ENCODE data around the gene PRKAA2.

Gene PRKAA2

DNA sequence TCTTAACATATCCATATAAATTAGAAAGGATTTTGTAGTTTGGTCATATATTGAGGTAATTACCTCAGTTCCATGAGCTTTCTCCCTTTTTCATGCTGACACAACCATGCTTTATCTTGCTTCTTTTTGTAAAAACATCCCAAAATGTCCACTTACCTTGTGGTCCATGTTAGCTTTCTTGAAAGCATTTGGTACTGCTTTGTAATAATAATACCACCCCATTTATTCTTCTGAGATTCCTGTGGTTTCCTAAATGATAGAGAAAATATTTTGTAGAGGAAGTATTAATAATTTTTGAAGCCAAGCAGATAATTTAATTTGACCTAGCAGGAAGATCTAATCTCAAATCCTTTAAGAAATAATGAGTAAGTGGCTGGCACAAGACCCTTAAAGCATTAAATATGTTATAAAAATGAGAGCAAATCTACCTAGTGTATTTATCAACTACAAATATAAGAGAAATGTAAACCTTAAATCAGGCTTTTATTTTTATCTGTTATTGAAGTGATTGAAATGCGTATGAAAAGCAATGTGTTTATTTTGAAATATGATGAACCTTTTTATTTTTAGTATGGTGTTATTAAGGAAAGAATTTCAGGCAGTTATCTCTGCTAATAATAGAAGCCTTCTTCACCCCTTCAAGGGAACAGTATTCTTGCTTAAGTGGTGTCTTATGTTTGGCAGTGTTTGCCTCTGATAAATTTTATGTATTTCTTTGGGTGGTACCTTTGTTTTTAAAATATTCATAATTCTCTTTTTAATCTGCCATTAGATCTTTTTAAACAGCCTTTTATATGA is 9.2 kb downstream of the PRKAA2 start:
- DNase-seq (ENCODE audit: low read depth): no peak

DNA sequence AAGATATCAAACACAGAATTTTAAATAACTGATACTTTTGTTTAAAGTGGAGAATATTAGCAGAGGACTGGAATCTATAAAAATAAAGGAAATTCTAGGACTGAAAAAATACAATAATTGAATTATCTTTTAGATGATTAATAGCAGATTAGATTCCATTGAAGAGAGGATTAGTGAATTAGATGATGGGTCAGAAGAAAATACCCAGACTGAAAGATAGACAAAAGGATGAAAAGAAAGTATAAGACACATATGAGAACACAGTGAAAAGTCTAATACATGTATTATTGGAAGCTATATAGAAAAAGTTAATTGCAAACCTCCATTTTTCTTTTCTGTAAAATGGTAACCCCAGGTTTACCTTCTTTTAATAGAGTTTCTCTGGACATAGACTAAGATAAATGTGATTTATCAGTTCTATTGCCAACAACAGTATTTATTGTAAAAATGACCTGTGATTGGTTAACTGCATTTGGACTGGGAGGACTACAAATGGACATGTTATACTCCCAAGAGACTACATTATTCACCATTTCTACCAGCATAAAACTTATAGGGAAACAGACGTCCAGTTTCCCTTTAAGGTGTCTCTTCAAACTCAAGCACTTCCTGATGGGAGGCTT is 11.0 kb downstream of the PRKAA2 start:
- no peak for DNase-seq (ENCODE audit: low read depth)

GRCh38 chr1:56658254-56658653 is 13.1 kb downstream of the PRKAA2 start:
- DNase-seq (ENCODE audit: low read depth): no peak

DNA sequence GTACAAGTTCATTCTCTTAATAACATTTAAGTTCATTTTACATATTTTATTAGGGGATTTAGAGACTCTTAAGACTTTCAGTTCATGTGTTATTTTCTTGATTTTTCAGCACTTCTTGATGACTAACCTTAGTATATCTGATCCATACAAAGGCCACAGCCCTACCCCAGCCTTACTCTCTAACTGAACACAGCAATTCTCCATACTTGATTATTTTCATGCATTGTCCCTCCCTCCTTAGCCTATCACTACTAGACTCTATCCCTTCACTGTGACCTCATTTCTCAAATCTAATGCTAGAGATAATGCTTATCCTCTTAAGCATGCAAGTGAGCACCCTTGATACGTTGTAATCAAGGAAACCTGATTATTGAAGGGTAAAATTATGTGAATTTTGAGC is 15.2 kb downstream of the PRKAA2 start:
- no peak for DNase-seq (ENCODE audit: low read depth)

- no peak for DNase-seq (ENCODE audit: low read depth)
Observed at GRCh38 chr1:56663846-56664245, 18.7 kb downstream of the PRKAA2 start.

GRCh38 chr1:56665384-56665783 is 20.3 kb downstream of the PRKAA2 start:
- no peak for DNase-seq (ENCODE audit: low read depth)

GRCh38 chr1:56666112-56666608 is 21.0 kb downstream of the PRKAA2 start:
- no peak for DNase-seq (ENCODE audit: low read depth)

DNA sequence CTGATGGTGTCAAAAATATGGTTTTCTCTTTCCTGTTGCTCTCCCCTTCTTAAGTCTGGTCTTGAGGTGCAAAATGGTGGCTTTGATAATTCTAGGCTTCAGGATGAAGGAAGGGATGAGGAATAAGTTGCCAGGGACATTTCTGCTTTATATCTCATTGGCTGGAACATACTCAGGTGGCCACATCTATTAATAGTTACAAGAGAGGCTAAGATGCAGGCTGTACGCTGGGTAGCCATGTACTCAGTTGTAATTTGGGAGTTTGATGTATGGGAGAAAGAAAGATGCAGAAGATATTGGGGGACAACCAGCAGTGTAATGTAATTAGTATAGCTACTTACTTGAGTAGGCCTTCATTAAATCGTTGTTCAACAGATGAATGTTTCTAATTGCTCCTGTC is 25.2 kb downstream of the PRKAA2 start:
- no peak for DNase-seq (ENCODE audit: low read depth)

DNA sequence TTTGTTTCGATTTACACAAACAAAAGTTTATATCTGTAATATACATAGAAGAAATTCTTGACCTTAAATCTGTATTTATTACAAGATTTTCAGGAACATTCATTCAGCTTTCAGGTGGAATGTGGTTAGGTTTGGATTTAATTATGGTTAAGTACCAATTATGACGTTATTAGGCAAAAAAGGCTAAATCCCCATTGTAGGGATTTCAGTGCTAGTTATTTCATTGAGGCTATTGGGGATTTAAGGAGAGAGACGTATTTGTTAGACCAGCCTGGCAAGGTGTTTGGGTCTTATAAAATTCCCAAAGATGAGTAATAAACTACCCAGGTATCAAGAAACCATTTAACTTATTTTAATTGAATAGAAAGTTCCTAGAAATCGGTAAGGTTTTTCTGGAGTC is 26.0 kb downstream of the PRKAA2 start:
- DNase-seq (ENCODE audit: low read depth): no peak

GRCh38 chr1:56671542-56671941 is 26.4 kb downstream of the PRKAA2 start:
- DNase-seq (ENCODE audit: low read depth): no peak

DNA sequence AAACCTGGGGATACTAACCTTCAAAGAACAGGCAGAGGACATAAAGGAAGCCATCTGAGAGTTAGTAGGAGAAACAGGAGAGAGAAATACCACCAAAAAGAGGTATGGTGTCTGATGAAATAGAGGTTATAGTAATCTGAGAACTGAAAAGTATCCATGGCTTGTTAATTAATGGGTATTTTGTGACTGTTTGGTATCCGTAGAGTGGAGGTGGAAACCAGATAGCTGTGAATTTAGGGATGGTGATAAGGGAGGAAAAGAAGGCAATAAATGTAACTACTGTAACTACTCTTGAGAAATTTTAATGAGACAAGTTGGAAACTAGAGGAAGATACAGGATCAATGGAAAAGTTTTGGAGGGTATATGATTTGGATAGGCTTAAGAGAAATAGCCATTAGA is 27.5 kb downstream of the PRKAA2 start:
- DNase-seq (ENCODE audit: low read depth): no peak

DNA sequence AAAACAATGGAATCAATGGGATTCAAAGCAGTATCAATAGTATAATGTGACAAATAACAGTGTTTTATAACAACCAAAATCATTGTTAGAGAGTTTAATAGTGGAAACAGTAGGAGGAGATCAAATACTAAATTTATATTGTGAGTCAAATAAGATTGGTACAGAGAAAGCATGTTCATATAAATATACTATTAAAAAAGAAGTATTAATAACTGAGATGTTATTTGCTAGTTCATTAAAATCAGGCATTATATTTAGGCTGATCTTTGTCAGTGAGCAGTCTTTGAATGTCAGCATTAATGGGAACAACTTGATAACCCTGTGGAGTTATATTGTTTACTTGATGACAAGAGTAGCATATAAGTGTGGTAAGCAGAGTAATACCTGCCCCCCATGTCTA is 30.6 kb downstream of the PRKAA2 start:
- DNase-seq (ENCODE audit: low read depth): no peak

DNA sequence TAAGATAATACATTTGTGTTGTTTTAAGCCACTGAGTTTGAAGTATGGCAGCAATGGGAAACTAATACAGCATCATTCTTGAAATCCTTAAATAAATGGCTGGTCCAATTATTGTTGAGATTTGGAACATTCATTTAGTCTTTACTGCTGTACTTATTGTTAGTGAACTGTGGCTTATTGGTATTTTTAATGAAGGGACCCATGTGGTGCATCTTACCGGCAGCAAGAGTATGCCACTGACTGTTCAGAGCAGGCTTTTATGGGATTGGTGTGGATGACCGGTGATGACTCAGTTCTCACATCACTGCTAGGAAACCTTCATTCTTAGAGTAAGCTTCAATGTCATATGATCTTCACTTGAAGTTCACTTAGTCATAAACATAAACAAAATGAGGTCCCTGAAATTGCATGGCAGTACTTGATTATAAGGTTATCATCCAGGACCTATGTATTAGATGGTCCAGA is 31.5 kb downstream of the PRKAA2 start:
- DNase-seq (ENCODE audit: low read depth): no peak

DNA sequence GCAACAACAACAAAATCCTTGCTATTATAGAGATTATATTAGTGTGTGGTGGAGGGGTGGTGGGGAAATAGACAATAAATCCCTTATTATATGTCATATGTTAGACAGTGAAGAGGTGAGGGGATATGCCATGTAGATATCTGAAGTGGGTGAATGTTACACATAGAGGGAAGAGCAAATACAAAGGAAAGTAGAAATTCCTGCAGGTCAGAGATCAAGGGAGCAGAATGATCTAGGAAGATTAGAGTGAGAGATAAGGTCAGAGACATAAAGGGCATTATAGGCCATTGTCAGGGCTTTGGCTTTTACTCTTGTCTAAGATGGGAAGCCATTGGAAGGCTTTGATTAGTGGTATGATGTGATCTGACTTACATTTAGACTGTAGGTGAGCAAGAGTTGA is 38.5 kb downstream of the PRKAA2 start:
- DNase-seq (ENCODE audit: low read depth): no peak

DNA sequence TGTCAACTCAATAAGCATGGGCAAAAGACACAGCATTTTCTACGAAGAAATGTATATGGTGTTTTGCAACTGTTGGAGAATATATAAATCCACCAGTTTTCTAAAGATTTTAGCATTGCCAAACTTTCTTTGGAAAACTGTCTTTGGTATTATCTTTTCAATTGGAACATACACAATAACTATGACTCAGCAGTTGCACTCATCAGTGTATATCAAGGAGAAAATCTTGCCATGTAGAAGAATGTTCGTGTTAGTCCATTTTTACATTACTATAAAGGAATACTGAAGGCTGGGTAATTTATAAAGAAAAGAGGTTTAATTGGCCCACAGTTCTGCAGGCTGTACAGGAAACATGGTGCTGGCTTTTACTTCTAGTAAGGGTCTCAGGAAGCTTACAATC is 41.1 kb downstream of the PRKAA2 start:
- DNase-seq (ENCODE audit: low read depth): no peak

GRCh38 chr1:56688522-56689026 is 43.5 kb downstream of the PRKAA2 start:
- no peak for DNase-seq (ENCODE audit: low read depth)

DNA sequence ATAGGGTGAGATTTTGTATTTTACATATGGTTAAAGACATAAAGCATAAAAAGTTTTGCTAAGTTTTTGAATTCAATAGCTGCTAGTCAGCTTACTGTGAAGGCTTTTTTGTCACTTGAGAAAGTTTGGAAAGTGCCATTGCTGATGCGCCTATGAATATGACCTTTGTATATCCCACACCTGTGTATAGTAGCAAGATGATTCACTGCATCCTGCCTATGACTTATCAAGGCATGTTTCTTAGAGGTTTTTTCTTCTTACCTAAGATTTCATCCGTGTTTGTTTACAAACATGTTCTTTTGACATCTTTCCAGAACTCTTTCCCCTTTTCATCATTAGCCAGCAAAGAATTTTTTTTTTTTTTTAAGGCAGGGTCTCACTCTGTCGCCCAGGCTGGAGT is 51.5 kb downstream of the PRKAA2 start:
- DNase-seq (ENCODE audit: low read depth): no peak

DNA sequence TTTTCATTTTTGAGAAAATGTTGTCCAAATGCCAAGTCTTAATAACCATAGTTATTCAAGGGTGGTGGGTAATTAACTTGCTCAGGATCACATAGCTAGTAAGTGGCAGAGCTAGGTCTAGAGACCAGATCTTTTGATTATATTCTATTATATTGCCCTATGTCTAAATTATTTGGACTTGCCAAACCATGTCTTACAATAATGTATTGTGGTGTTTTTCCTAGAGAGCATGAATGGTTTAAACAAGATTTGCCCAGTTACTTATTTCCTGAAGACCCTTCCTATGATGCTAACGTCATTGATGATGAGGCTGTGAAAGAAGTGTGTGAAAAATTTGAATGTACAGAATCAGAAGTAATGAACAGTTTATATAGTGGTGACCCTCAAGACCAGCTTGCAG is 58.6 kb downstream of the PRKAA2 start:
- DNase-seq (ENCODE audit: low read depth): no peak

DNA sequence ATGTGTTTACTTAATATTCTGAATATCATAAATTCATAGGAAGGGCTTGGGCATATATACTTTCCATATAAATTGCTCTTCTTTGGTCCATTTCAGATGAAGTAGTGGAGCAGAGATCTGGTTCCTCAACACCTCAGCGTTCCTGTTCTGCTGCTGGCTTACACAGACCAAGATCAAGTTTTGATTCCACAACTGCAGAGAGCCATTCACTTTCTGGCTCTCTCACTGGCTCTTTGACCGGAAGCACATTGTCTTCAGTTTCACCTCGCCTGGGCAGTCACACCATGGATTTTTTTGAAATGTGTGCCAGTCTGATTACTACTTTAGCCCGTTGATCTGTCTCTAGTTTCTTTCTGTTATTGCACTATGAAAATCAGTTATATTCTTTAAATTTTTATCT is 62.3 kb downstream of the PRKAA2 start:
- DNase-seq (ENCODE audit: low read depth): no peak

DNA sequence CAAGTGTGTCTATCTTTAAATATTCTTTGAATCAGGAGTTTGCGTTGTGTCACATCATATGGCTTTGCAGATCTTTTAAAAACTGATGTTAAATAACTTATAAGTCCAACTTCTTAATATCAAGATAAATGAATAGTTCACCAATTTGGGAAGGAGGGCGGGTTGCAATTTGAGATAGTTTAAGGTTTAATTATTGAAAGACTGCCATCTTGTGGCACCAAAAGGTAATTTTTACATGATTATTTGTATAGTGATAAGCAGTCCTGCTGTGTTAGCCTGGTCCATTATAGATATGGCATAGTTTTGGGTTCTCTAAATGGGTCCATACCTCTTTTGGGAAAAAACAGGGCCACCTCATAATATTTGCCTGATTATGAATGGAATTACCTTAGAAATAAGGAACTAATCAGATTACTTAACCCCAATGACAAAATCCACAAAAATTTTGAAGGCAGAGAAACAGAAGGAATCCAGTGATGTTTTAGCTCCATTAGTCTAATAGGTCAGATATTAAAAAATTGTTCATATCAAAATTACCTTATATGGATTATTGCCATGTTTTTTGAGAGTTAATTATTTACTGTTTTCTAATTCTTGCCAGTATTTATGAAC is 64.3 kb downstream of the PRKAA2 start:
- DNase-seq (ENCODE audit: low read depth): no peak

- no peak for DNase-seq (ENCODE audit: low read depth)
Observed at GRCh38 chr1:56709995-56710394, 64.9 kb downstream of the PRKAA2 start.

GRCh38 chr1:56710646-56711045 is 65.5 kb downstream of the PRKAA2 start:
- DNase-seq (ENCODE audit: low read depth): no peak

DNA sequence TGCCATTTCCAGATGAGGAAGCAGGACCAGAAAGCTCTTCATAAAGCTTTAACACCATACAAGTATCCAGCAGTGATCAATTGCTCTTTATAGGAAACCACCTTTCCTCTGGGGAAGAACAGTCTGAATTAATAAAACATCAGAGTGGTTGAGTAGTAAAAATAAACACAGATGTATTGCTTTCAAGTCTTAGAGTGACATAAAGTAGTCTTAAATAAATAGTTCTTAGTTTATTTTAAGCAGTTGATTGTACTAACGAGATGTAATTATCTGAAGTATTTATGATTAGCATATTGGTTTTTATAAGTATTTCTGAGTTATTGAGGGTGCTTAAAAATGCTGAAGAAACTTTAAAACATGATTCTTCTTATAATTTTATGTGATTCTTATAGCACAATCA is 67.0 kb downstream of the PRKAA2 start:
- DNase-seq (ENCODE audit: low read depth): no peak

Measured in T-helper 22 cell (primary cell).